K562 (cell line): ENCODE results near the gene MMP11.

Source experiments
- CTCF ChIP-seq, 3 experiments: IDR thresholded peaks in 2 of 3; conservative IDR thresholded peaks in 1 of 3; 2 replicates each; pipeline ENCODE4 v1.5.1; 2011 to 2012; ENCODE audit warnings: low read length in 3 of 3, mild to moderate bottlenecking in 3 of 3, control low read depth in 2 of 3, improper control_type of control experiment in 1 of 3, inconsistent platforms in 1 of 3, low read depth in 1 of 3, mixed read lengths in 1 of 3, moderate library complexity in 1 of 3; ENCODE audit not compliant: insufficient read depth in 2 of 3
- CUX1 ChIP-seq: fragments of 200-800 bp; sonication (Bioruptor generic); IDR thresholded peaks from 2 replicates; pipeline ENCODE4 v1.6.1; 2016; ENCODE audit warnings: missing genetic modification characterization, missing compliant biosample characterization
- EP300 ChIP-seq: IDR thresholded peaks from 2 replicates; pipeline ENCODE4 v1.6.1; 2012; ENCODE audit warnings: low read length, improper control_type of control experiment
- FOXP4 ChIP-seq: sonication (generic); formaldehyde crosslinking; IDR thresholded peaks from 2 replicates; pipeline ENCODE4 v1.8.0; 2022; ENCODE audit warnings: mild to moderate bottlenecking, missing genetic modification reagents, borderline replicate concordance
- PBX2 ChIP-seq, 2 experiments: IDR thresholded peaks in 1 of 2; conservative IDR thresholded peaks in 1 of 2; 2 replicates each; pipeline ENCODE4 v1.6.1; 2016; ENCODE audit warnings: low read depth in 2 of 2, mild to moderate bottlenecking in 1 of 2, missing compliant biosample characterization in 1 of 2, missing genetic modification characterization in 1 of 2, moderate library complexity in 1 of 2
- TCF7L2 ChIP-seq: fragments of 150-350 bp; IDR thresholded peaks from 2 replicates; pipeline ENCODE4 v1.6.1; 2016; ENCODE audit warnings: low read depth, mild to moderate bottlenecking, low read length, moderate library complexity
- ZNF124 ChIP-seq: sonication (generic); formaldehyde crosslinking; IDR thresholded peaks from 2 replicates; pipeline ENCODE4 v1.8.1; 2022; ENCODE audit warnings: missing genetic modification reagents
- ZNF347 ChIP-seq: fragments of 450-650 bp; formaldehyde crosslinking; IDR thresholded peaks from 2 replicates; pipeline ENCODE4 v1.4.0; 2020; ENCODE audit warnings: low read depth, mild to moderate bottlenecking, moderate library complexity
- ZNF644 ChIP-seq: fragments of 200-800 bp; sonication (Bioruptor generic); IDR thresholded peaks from 2 replicates; pipeline ENCODE4 v1.6.1; 2016; ENCODE audit warnings: low read depth, missing genetic modification characterization, missing compliant biosample characterization

- TF ChIP-seq CTCF (IDR thresholded peaks at IDR 0.05 in 2 of 3, conservative IDR thresholded peaks at IDR 0.05 in 1 of 3; ENCODE audit: insufficient read depth in 2 of 3, low read depth in 1 of 3, low read length in 3 of 3) (no peak), TCF7L2 (no peak), PBX2 (CRISPR knock-in tag; IDR thresholded peaks at IDR 0.05; ENCODE audit: low read depth) (no peak), PBX2 (tag; conservative IDR thresholded peaks at IDR 0.05; ENCODE audit: low read depth) (no peak), FOXP4 (CRISPR knock-in tag) (no peak), ZNF644 (tag) (no peak), CUX1 (CRISPR knock-in tag) (no peak), ZNF347 (no peak), EP300 (no peak), ZNF124 (no peak)
Measured at GRCh38 chr22:23829845-23830372, 57.3 kb downstream of the MMP11 start.
